Stimulated activated CD4-positive, alpha-beta T cell treated with anti-CD3 and anti-CD28 coated beads, Interleukin-12 subunit alpha, Interleukin-12 subunit beta, amount 100 ng/mL, for 4 hours (primary cell): ENCODE results near the gene KDM2A.

ENCODE experiments used
- DNase-seq: peaks from one replicate; pipeline ENCODE4 v3.0.0-alpha.2; 2020

KDM2A gene

DNA sequence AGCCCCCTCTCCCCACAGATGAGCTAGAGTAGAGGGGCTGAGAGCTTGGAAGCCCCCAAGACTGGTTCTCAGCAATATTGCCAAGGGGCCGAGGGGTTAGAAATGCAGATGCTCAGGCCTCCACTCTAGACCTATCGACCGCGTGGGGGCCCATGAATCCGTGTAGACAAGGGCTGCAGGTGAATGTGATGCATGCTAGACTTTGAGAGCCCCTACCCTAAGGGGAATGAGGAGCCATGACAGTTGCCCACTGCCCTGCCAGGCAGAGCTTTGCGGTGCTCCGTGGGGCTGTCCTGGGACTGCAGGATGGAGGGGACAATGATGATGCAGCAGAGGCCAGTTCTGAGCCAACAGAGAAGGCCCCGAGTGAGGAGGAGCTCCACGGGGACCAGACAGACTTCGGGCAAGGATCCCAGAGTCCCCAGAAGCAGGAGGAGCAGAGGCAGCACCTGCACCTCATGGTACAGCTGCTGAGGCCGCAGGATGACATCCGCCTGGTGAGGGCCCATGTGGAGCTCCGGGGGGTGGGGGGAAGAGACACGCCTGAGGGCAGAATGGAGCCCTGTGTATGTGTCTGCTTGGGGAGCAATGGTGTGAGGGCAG, 185.5 kb downstream of the KDM2A start:
- DNase-seq = no peak

DNA sequence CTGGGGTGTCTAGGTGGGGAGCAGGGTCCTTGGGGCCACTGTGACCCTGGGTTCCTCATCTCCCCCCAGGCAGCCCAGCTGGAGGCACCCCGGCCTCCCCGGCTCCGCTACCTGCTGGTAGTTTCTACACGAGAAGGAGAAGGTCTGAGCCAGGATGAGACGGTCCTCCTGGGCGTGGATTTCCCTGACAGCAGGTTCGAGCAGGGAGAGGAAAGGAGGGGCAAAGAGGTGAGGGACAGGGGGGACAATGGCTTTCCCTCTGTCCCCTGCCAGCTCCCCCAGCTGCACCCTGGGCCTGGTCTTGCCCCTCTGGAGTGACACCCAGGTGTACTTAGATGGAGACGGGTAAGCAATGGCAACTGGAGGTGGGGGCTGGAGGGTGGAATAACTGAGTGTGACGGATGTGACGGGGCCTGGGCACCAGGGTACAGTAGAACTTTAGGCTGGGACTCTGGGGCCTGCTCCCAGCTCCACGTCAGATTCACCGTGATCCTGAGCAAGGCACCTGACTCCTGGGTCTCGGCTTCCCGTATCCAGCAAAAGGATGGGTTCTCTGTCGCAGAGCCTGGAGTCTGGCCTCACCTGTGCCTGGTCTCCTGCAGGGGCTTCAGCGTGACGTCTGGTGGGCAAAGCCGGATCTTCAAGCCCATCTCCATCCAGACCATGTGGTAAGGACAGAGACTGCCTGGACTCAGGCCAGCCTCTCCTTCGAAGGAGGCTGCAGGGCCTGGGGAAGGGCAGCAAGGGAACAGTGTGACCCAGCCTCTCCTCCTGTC, 187.9 kb downstream of the KDM2A start:
- no peak for DNase-seq

DNA sequence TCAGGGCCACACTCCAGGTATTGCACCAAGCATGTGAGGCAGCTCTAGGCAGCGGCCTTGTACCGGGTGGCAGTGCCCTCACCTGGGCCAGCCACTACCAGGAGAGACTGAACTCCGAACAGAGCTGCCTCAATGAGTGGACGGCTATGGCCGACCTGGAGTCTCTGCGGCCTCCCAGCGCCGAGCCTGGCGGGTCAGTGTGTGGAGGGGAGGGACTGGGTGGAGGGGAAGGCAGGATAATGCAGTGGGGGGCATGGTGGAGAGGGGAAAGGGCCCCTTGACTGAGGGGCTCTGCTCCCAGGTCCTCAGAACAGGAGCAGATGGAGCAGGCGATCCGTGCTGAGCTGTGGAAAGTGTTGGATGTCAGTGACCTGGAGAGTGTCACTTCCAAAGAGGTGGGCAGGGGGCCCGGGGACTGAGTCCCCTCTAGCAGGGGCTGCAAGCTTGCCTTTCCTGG, 188.5 kb downstream of the KDM2A start:
- DNase-seq = no peak
